Mesenchymal stem cell (in vitro differentiated cells and primary cell): ENCODE data around the gene SRSF8.

Source experiments
- DNase-seq: peaks from one replicate; pipeline ENCODE4 v3.0.0-alpha.2; 2013
- H2AFZ ChIP-seq: one replicate; pipeline ENCODE4 v1.6.1; 2013; ENCODE audit warnings: low read depth, mild to moderate bottlenecking, control low read depth, inconsistent platforms, low read length, moderate library complexity
- H2AK5ac ChIP-seq: 2 replicates; pipeline ENCODE4 v1.6.1; 2013; ENCODE audit warnings: low read length, moderate library complexity, mild to moderate bottlenecking, inconsistent platforms; ENCODE audit not compliant: severe bottlenecking
- H2BK120ac ChIP-seq: one replicate; pipeline ENCODE4 v1.6.1; 2013; ENCODE audit warnings: low read depth, mild to moderate bottlenecking, inconsistent platforms, low read length, moderate library complexity
- H2BK12ac ChIP-seq, 2 experiments: one replicate each; pipeline ENCODE4 v1.6.1; 2013; ENCODE audit warnings: inconsistent platforms in 2 of 2, low read length in 2 of 2, mild to moderate bottlenecking in 2 of 2, moderate library complexity in 2 of 2, control low read depth in 1 of 2
- H2BK15ac ChIP-seq: one replicate; pipeline ENCODE4 v1.6.1; 2013; ENCODE audit warnings: mild to moderate bottlenecking, low read depth, inconsistent platforms; ENCODE audit not compliant: poor library complexity, severe bottlenecking
- H2BK5ac ChIP-seq: 2 replicates; pipeline ENCODE4 v1.6.1; 2013; ENCODE audit warnings: low read depth, mild to moderate bottlenecking, low read length, control low read depth, inconsistent platforms; ENCODE audit not compliant: poor library complexity, severe bottlenecking
- H3K14ac ChIP-seq, 2 experiments: one replicate each; pipeline ENCODE4 v1.6.1; 2013; ENCODE audit warnings: inconsistent platforms in 2 of 2, low read length in 2 of 2, control low read depth in 1 of 2, mild to moderate bottlenecking in 1 of 2, moderate library complexity in 1 of 2
- H3K18ac ChIP-seq, 2 experiments: one replicate each; pipeline ENCODE4 v1.6.1; 2013; ENCODE audit warnings: inconsistent platforms in 2 of 2, low read length in 2 of 2, control low read depth in 1 of 2, low read depth in 1 of 2, mild to moderate bottlenecking in 1 of 2
- H3K23ac ChIP-seq, 2 experiments: one replicate each; pipeline ENCODE4 v1.6.1; 2013; ENCODE audit warnings: inconsistent platforms in 2 of 2, low read length in 2 of 2, mild to moderate bottlenecking in 2 of 2, moderate library complexity in 2 of 2, control low read depth in 1 of 2
- H3K27ac ChIP-seq: 2 replicates; pipeline ENCODE4 v1.5.1; 2013; ENCODE audit warnings: mild to moderate bottlenecking, moderate library complexity, low read length, control low read depth, inconsistent platforms; ENCODE audit not compliant: poor library complexity, severe bottlenecking
- H3K27me3 ChIP-seq, 2 experiments: 2 replicates each; pipeline versions ENCODE4 v1.6.1 to v1.7.0; 2013; ENCODE audit warnings: low read length in 2 of 2, mild to moderate bottlenecking in 2 of 2, moderate library complexity in 2 of 2, control low read depth in 1 of 2, inconsistent platforms in 1 of 2; ENCODE audit not compliant: control insufficient read depth in 1 of 2, insufficient read depth in 1 of 2
- H3K36me3 ChIP-seq, 2 experiments: 2 replicates each; pipeline versions ENCODE4 v1.6.1 to v1.7.0; 2013; ENCODE audit warnings: low read length in 2 of 2, control low read depth in 1 of 2, inconsistent platforms in 1 of 2, low read depth in 1 of 2, mild to moderate bottlenecking in 1 of 2; ENCODE audit not compliant: insufficient read depth in 2 of 2, control insufficient read depth in 1 of 2
- H3K4ac ChIP-seq, 2 experiments: one replicate each; pipeline ENCODE4 v1.6.1; 2013; ENCODE audit warnings: inconsistent platforms in 2 of 2, low read length in 2 of 2, mild to moderate bottlenecking in 2 of 2, moderate library complexity in 2 of 2, control low read depth in 1 of 2, low read depth in 1 of 2
- H3K4me1 ChIP-seq: 2 replicates; pipeline ENCODE4 v1.6.1; 2013; ENCODE audit warnings: low read depth, low read length, control low read depth; ENCODE audit not compliant: control insufficient read depth, insufficient read depth
- H3K4me2 ChIP-seq: 2 replicates; pipeline ENCODE4 v1.6.1; 2013; ENCODE audit warnings: low read length, mild to moderate bottlenecking, inconsistent platforms; ENCODE audit not compliant: poor library complexity, severe bottlenecking
- H3K4me3 ChIP-seq, 2 experiments: 2 replicates each; pipeline versions ENCODE4 v1.5.1 to v1.7.0; 2013; ENCODE audit warnings: low read length in 2 of 2, mild to moderate bottlenecking in 2 of 2, control low read depth in 1 of 2, low read depth in 1 of 2; ENCODE audit not compliant: insufficient read depth in 1 of 2
- H3K79me1 ChIP-seq: replicated peaks from 2 replicates; pipeline ENCODE4 v1.6.1; 2013; ENCODE audit warnings: mild to moderate bottlenecking, control low read depth, low read length, inconsistent platforms; ENCODE audit not compliant: poor library complexity, severe bottlenecking
- H3K9ac ChIP-seq: 2 replicates; pipeline ENCODE4 v1.7.0; 2013; ENCODE audit warnings: mild to moderate bottlenecking, low read length, moderate library complexity
- H3K9me3 ChIP-seq: 2 replicates; pipeline ENCODE4 v1.7.0; 2013; ENCODE audit warnings: mild to moderate bottlenecking, low read length; ENCODE audit not compliant: control insufficient read depth
- H4K8ac ChIP-seq: one replicate; pipeline ENCODE4 v1.6.1; 2013; ENCODE audit warnings: inconsistent platforms, mild to moderate bottlenecking, low read length, moderate library complexity
- H4K91ac ChIP-seq: one replicate; pipeline ENCODE4 v1.6.1; 2013; ENCODE audit warnings: mild to moderate bottlenecking, low read length, inconsistent platforms
- WGBS: methylation state at CpG from one replicate; pipeline ENCODE4 v1.1.7; 2013; ENCODE audit warnings: mixed read lengths; 5-methylcytosine and 5-hydroxymethylcytosine counted together

SRSF8 gene

DNA sequence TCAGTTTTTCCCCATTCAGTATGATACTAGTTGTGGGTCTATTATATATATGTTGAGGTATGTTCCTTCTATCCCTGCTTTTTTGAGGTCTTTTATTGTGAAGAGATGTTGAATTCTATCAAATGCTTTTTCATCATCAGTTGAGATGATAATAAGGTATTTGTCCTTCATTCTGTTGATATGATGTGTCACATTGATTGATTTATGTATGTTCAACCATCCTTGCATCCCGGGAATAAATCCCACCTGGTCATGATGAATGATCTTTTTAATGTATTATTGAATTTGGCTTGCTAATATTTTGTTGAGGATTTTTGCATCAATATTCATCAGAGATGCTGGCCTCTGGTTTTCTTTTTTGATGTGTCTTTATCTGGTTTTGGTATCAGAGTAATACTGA, 48.9 kb downstream of the SRSF8 start:
- Histone ChIP-seq H2BK120ac (no peak overlapping the region), H3K23ac (no peak overlapping the region), H3K18ac (no peak overlapping the region), H3K4ac (no peak overlapping the region), H3K9me3 (no peaks in the 10 kb centered on the region), H2AFZ (no peak overlapping the region), H4K91ac (no peak overlapping the region), H3K27me3 (no peaks in the 10 kb centered on the region), H2BK5ac (no peak overlapping the region), H3K9ac (no peak overlapping the region), H3K4me2 (no peak overlapping the region), H4K8ac (no peak overlapping the region), H3K4me1 (peaks cover 5% of the 10 kb centered on the region), H3K27ac (no peak overlapping the region), H2BK12ac (no peak overlapping the region), H3K14ac (no peak overlapping the region), H3K36me3 (no peaks in the 10 kb centered on the region), H2BK15ac (no peak overlapping the region), H3K4me3 (no peak overlapping the region), H3K79me1 (peaks cover 5% of the 10 kb centered on the region), H2AK5ac (no peak overlapping the region)
- no peak for DNase-seq
- 100% methylated on average over 1 of the region's 1 CpG for WGBS

GRCh38 chr11:95119361-95120060, 52.8 kb downstream of the SRSF8 start:
- DNase-seq = no peak
- Histone ChIP-seq H4K8ac (no peak overlapping the region), H3K4me1 (peaks cover 5% of the 10 kb centered on the region), H3K4me3 (no peak overlapping the region), H3K9ac (no peak overlapping the region), H3K27ac (no peak overlapping the region), H2BK120ac (no peak overlapping the region), H3K27me3 (no peaks in the 10 kb centered on the region), H3K79me1 (peaks cover 5% of the 10 kb centered on the region), H3K14ac (no peak overlapping the region), H2AFZ (no peak overlapping the region), H3K4me2 (no peak overlapping the region), H3K36me3 (no peaks in the 10 kb centered on the region), H2BK12ac (no peak overlapping the region), H3K23ac (no peak overlapping the region), H2AK5ac (no peak overlapping the region), H3K9me3 (no peaks in the 10 kb centered on the region), H3K18ac (no peak overlapping the region), H3K4ac (no peak overlapping the region), H2BK5ac (no peak overlapping the region), H4K91ac (no peak overlapping the region), H2BK15ac (no peak overlapping the region)
- 84% methylated on average over 2 of the region's 2 CpGs for WGBS
